GM12892 (cell line): ENCODE results near the gene IP6K3.

Experiments
- DNase-seq: peaks from one replicate; pipeline ENCODE4 v3.0.0; 2011; ENCODE audit not compliant: insufficient read length
- FAIRE-seq: peaks from 2 replicates; lab custom pipeline; 2011; peaks lifted over from hg19 to GRCh38; lab: Jason Lieb, UNC
- POLR2A ChIP-seq: IDR thresholded peaks from 2 replicates; pipeline ENCODE4 v1.6.1; 2011; ENCODE audit warnings: low read depth, low read length, control low read depth
- POLR2AphosphoS5 ChIP-seq: IDR thresholded peaks from 2 replicates; pipeline ENCODE4 v1.6.1; 2011; ENCODE audit warnings: low read depth, low read length, control low read depth
- TAF1 ChIP-seq: IDR thresholded peaks from 2 replicates; pipeline ENCODE4 v1.6.1; 2011; ENCODE audit warnings: low read depth, mild to moderate bottlenecking, control low read depth, low read length, borderline replicate concordance

IP6K3 gene

DNA sequence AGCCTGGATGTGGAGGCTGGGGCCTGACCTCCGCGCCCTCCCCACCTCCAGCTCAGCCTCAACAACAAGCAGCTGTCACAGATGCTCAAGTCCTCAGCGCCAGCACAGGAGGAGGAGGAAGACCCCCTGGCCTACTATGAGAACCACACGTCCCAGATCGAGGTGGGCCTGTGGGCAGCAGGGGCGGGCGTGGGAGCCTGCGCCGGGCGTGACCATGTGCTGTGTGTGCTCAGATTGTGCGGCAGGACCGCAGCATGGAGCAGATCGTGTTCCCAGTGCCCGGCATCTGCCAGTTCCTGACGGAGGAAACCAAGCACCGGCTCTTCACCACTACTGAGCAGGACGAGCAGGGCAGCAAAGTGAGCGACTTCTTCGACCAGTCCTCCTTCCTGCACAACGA is 58.7 kb downstream of the IP6K3 start:
- DNase-seq (peak; percentile 23), FAIRE-seq (no peak)
- TF ChIP-seq TAF1 (no peak), POLR2A (no peak), POLR2AphosphoS5 (no peak)

DNA sequence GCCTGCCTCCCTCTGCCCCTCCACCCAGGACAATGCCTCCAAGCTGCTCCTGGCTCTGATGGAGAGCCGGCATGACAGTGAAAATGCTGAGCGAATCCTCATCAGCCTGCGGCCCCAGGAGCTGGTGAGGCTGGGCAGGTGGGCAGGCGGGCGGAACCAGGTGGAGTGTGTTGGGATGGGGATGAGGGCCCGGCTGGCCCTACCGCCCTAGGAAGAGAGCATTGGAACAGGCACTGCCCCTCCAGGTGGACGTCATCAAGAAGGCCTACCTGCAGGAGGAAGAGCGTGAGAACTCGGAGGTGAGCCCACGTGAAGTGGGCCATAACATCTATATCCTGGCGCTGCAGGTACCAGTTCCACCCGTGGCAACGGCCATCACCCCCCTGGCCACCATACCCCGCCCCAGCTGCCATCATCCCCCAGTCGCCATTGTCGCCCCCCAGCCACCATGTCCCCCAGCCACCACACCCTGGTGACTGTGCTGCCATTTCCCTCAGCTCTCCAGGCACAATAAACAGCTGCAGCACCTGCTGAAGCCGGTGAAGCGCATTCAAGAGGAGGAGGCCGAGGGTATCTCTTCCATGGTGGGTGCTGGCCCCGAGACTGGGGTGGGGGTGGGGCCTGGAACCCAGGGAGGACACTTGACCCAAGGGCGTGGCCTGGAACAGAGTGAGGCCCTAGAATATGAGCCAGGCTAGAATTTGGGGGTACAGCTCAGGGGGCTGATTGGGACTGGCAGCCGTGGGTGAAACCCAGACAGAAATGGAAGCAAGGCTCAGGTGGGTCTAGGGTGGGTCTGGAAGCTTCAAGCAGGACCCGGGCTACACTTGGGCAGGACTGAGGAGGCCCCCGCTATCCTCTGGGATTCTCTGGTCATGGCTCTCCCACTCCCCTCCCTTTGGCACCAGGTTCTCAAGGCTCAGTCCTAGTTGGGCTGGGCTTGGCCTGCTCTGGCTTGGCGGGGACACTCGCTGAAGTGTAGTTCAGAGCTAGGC is 59.4 kb downstream of the IP6K3 start:
- FAIRE-seq = no peak

DNA sequence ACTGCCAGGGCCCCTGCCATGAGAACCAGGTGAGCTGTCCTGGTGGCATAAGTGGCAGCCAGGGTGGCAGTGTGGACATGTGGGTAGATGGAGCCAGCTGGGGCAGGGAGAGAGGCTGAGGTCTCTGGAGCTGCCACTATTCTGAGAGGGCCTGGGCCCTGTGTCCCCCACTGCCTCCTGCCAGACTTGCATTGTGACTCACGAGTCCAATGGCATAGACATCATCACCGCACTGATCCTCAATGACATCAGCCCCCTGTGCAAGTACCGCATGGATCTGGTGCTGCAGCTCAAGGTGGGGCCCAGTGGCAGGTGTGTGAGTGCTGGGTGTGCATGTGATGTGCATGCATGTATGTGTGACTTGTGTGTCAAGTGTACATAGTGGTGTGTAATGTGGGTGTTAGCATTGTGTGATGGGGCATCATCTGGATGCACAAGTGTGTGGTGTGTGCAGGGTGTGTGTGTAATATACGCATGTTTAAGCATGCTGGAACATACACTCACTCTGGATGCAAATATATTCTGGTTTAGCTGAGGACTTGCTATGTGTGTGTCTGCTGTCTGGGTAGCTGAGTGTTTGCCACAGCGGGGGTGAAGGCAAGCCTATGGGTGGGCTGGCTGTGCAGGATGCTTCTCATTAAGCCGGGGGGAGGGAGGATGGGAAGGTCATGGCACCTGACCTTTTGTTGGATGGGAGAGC is 60.3 kb downstream of the IP6K3 start:
- DNase-seq (no peak), FAIRE-seq (no peak)
- TF ChIP-seq POLR2A (no peak), TAF1 (no peak), POLR2AphosphoS5 (no peak)

More for the DNA sequence above, 59.4 kb downstream of the IP6K3 start:
- peak; percentile 20 for DNase-seq
- TF ChIP-seq TAF1 (no peak), POLR2A (no peak), POLR2AphosphoS5 (no peak)

DNA sequence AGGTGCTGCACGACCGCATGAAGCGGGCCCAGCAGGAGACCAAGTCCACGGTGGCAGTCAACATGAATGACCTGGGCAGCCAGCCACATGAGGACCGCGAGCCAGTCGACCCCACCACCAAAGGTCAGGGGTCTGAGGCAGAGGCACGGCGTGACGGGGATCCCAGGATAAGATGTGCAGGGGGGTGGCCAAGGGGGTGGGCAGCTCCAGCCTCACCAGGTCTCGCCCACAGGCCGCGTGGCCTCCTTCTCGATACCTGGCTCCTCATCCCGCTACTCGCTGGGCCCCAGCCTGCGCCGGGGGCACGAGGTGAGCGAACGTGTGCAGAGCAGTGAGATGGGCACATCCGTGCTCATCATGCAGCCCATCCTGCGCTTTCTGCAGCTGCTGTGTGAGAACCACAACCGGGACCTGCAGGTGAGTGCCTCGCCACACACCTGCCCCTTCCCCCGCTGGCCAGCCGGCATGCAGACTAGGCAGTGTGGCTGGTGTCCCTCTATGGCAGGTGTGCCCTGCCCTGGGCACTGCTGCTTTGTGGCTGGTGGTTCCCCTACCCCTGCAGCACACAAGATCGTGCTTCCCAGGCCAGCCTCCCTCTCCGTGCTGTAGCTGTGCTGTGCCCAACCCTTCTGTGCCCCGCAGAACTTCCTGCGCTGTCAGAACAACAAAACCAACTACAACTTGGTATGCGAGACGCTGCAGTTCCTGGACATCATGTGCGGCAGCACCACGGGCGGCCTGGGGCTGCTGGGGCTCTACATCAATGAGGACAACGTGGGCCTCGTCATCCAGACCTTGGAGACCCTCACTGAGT is 61.1 kb downstream of the IP6K3 start:
- TF ChIP-seq POLR2A (no peak), POLR2AphosphoS5 (no peak), TAF1 (no peak)
- no peak for DNase-seq
- FAIRE-seq = no peak

DNA sequence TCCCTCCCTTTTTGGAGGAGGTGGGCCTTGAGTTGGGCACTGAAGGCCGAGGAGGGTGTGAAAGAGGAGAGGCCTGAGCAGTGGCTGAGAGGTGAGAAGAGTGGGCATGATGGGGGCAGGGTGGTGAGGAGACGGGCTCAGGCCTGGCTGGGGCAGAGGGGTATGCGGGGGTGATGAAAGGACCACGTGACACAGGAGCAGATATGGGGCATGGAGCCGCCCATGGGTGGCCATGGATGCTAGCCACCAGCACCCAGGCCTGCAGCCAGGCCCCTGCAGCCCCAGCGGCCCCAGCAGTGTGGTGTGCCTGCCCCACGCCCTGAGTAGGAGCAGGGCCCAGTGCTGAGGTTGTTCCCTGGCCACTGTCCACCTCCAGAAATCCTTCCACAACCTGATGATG is 61.7 kb downstream of the IP6K3 start:
- no peak for FAIRE-seq
- no peak for DNase-seq
- TF ChIP-seq POLR2AphosphoS5 = no peak
- TF ChIP-seq TAF1 = no peak
- no peak for TF ChIP-seq POLR2A

DNA sequence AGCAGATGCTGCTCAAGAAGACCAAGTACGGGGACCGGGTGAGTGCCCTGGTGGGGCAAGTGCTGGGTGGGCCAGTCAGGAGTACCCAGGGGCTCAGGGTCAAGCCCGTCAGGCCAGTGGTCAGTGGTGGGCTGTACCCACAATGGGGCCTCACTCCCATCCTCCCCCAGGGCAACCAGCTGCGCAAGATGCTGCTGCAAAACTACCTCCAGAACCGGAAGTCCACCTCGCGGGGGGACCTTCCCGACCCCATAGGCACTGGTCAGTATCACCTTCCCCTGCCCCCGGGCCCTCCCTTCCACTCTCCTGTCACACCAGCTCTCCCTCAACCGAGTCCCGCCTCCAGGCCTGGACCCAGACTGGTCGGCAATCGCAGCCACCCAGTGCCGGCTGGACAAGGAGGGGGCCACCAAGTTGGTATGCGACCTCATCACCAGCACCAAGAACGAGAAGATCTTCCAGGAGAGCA is 62.2 kb downstream of the IP6K3 start:
- TF ChIP-seq POLR2AphosphoS5 (no peak), POLR2A (no peak), TAF1 (no peak)
- FAIRE-seq (no peak), DNase-seq (no peak)

DNA sequence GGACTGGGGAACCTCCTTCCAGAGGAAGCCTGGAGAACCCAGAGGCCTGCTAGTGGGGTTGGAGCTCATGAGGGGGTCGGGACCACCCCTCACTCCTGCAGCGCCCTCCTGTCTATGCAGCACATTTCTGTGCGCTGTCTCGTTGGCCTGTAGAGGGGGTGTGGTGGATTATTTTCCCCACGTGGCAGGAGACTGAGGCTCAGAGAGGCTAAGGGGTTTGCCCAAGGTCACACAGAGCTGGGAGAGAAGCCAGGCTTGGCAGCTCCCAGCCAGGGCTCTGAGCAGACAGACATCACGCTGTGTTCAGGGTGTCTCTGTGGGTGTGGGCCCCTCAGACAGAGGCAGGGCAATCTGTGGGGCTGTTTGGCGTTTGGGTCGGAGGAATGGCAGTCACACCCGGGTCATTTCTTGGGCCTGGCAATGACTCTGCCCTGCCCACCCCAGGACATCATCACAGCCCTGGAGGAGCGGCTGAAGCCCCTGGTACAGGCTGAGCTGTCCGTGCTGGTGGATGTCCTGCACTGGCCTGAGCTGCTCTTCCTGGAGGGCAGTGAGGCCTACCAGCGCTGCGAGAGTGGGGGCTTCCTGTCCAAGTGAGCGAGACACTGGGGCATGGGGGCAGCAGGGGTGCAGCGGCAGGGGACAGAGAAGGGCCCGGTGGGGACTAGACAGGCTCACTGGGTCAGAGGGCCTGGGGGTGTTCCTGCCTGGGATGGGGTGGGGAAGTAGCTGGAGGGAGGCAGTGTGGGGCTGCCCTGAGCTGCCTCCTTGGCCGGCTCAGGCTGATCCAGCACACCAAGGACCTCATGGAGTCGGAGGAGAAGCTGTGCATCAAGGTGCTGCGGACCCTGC is 62.9 kb downstream of the IP6K3 start:
- FAIRE-seq = no peak

DNA sequence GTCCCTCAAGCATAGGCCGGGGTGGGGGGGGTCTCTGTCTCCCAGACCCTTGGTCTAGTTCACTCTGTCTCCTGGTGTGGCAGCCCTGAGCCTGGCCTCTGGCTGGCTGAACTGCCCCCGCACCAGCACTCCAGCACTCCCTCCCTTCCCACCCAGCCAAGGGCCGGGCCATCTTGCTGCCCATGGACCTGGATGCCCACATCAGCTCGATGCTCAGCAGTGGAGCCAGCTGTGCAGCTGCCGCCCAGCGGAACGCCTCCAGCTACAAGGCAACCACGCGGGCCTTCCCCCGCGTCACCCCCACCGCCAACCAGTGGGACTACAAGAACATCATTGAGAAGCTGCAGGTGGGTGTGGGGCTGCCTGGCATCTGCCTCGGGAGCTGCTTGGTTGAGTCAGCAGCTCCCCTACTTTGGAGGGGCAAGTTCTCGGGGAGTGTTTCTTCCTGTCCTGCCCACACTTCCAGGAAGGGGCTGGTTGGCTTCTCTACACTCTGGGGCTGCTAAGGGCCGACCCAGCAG is 63.6 kb downstream of the IP6K3 start:
- FAIRE-seq (no peak), DNase-seq (no peak)
- no peak for TF ChIP-seq TAF1
- no peak for TF ChIP-seq POLR2A
- no peak for TF ChIP-seq POLR2AphosphoS5

More for the DNA sequence above, 62.9 kb downstream of the IP6K3 start:
- TF ChIP-seq TAF1 (no peak), POLR2A (no peak), POLR2AphosphoS5 (no peak)
- DNase-seq = no peak

DNA sequence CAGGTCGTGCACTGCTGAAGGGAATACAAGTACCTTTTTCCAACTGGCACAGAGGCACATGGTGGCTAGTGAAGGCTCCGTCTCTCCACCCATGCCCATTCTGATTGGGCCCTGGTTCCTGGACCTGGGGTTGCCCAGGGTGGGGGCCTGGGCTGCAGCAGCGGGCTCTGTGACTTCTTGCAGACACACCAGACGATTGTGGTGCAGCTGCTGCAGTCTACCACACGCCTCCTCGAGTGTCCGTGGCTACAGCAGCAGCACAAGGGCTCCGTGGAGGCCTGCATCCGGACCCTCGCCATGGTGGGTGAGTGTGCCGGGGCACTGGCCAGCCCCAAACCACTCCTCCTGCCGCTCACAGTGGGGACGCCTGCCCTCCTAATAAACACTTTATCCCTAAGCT is 64.4 kb downstream of the IP6K3 start:
- TF ChIP-seq POLR2A (no peak), POLR2AphosphoS5 (no peak), TAF1 (no peak)
- DNase-seq (no peak), FAIRE-seq (no peak)

DNA sequence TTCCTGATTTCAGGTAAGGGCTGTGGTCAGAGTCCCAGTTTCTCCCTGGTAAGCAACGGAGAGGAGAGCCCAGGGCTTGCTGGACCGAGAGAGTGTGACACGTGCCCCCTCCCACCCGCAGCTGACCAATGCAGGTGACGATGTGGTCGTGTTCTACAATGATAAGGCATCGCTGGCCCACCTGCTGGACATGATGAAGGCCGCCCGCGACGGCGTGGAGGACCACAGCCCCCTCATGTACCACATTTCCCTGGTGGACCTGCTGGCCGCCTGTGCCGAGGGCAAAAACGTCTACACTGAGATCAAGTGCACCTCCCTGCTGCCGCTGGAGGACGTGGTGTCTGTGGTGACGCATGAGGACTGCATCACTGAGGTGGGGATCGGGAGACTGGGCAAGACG is 66.9 kb downstream of the IP6K3 start:
- DNase-seq (no peak), FAIRE-seq (no peak)

More for the DNA sequence above, 66.9 kb downstream of the IP6K3 start:
- TF ChIP-seq POLR2A = no peak
- TF ChIP-seq POLR2AphosphoS5 = no peak
- no peak for TF ChIP-seq TAF1
